ENCODE measurements around the gene KLK1.
A peak's percentile ranks its signal among the peaks of the same experiment; 100 is the strongest.

Gene KLK1

GRCh38 chr19:50835785-50836542 lies 12.4 kb upstream of the KLK1 start:
- DNase-seq (ENCODE audit: low spot score): peak; percentile 67

DNA sequence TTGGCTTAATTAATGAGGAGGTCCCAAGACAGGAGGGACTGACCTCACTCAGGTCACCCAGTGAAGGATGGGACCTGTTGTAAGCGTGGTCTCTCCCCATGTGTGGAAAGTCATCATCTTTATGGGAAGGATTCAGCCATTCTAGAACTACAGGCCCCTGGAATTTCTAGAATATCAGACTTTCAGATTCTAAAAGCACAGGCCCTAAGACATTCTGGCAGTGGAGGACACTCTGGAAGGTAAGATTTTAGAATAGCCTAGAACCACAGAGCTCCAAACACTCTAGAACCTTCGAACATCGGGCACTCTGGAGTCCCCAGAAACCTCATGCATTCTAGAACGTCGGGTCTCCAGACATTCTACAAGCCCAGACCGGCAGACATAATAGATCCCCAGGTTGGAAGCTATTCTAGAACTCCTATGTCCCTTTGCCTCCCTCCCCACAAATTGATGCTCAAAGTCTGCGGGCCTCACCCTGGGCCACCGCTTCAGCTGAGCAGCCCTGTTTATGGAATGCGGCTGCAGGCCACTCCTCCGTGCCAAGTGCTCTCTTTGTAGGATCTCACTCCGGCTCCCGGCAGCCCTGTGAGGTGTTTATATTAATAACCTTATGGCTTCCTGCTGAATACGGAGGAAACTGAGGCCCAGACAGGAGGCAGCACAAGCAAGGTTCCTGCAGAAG lies 11.7 kb upstream of the KLK1 start:
- DNase-seq (ENCODE audit: low spot score): no peak

DNA sequence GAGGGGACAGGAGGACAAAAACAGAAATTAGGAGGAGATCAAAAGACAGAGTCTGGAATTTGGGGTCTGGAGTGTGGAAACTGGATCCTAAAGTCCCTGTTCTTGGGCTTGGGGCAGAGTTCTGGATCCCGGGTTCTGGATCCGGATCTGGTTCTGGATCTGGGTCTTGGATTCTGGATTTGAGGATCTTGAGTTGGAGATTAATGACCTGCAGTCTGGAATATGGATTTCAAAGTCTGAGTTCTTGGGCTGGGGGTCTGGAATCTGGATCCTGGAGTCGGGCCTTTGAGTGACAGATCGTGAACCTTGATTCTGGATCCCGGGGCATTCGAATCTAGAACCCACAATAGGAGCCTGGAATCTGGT lies 10.2 kb upstream of the KLK1 start:
- no peak for DNase-seq (ENCODE audit: low spot score)

DNA sequence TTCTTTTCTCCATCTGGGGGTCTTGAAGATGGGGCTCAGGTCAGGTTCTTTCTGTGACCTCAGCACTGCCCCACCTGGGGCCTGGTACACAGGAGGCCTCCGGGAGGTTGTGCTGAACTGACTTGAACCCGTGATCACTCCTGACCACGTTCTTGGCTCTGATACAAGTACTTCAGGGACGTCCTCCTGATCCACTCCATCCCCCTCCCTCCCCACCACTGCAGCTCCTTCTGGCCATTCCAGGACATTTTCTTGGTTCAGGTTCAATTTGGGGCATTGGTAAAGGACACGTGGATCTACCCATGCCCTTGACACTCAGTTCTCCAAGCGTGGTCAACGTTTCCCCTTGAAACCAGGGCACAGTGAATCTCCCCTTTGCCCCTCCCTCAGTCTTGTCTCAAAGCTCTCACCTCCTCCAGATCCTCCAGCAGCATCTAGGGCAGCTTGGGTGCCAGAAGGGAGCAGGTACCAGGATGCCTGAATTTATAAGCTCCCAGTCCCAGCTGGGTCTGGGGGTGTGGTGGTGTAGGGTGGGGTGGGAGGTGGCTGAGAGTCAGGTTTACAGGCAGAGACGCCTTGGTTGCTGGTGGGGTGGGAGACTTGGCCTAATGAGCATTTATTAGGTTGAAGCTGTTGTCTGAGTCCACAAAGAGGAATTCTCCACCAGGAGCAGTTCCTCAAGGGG lies 9.7 kb upstream of the KLK1 start, which contains the start of gene KLK15:
Gene KLK15 (minus strand): TSS at position 458 of the 685 bp plus-strand sequence. CDS start 2,082 bp downstream, outside the sequence.
- no peak for DNase-seq (ENCODE audit: low spot score)

DNA sequence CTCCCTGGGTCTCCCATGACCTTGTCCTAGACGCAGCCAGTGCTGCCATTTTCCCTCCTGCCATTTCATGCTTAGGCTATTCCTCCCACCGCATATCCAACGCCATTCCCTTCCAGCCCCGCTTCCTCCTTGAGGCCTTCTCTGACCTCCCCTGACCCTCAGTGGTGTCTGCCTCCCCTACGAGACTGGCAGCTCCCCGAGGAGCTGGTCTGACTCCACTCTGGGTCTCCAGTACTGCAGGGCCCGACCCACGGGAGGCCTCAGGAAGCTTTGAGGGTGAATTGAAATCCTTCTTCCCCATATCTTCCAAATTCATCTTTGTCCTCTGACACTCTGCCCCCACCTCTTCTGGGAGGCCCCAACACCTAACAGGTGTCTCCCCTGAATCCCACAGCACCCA lies 9.1 kb upstream of the KLK1 start:
- no peak for DNase-seq (ENCODE audit: low spot score)

DNA sequence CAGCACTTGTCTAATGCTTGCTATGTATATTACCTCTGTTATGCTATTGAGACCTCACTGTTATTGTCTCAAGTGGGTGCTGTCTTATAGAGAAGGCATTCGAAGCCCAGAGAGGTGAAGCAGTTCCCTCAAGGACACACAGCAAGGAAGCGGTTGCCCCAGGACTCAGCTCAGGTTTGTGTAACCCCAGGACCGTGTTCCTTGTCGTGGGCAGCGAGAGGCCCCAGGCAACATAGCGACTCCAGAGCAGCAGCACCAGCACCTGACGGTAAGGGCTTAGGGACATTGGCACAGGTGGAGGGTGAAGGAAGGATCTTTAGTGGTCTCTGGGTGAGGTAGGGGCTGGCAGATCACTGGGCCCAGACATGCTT lies 7.4 kb upstream of the KLK1 start:
- no peak for DNase-seq (ENCODE audit: low spot score)

DNA sequence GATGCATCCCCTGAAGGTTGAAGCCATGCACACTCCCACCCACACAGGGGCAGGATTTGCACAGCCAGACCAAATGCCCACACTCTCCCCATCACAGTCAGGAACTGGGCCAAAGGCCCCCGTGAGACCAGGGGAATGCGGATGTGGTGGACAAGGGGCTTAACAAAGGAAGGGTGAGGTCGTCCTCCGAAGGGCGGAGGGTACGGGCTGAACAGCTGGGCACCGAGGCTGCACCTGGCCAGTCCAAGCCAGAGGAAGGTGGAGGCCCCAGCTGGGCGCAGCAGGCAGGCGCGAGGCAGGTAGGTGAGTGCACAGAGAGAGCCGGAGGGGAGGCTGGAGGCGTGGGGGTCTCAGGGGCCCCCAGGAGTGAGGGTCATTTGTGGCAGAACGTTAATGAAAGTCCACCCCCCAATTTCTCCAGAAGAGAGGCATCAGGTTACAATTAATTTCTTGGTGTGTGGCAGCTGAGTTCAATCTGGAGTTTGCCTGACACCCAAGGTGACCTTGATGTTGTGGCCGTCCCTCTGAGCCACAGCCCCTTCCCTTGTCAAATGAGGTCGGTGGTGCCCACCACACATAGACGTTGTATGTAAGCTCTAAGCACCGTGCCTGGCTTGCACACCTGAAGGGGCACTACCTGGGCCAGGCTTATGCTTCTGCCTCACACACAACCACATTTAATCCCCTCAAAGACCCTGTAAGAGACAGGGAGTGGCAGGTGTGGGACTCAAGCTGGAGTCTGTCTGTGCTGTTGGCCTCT lies 6.9 kb upstream of the KLK1 start:
- no peak for DNase-seq (ENCODE audit: low spot score)

GRCh38 chr19:50829801-50830200 lies 6.2 kb upstream of the KLK1 start:
- no peak for DNase-seq (ENCODE audit: low spot score)

DNA sequence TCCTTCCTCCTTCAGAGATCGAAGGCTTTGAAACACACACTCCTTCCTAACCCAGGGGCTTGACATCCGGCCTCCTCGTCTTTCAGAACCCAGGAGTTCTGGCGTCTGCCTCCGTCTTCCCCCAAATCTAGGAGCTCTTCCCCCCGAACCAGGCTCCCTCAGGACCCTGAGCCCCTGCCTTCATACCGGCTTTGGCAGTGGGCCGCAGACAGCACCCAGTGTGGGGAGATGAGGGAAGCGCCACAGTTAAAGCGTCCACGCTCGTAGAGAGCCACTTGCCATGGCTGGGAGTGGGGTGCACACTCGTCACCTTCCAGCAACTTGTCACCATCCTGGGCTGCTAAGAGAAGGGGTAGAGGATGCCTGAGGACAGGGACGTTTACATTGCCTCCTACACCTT lies 3.9 kb upstream of the KLK1 start:
- DNase-seq (ENCODE audit: low spot score): no peak

- no peak for DNase-seq (ENCODE audit: low spot score)
Measured at GRCh38 chr19:50826492-50827240, 3.1 kb upstream of the KLK1 start.

GRCh38 chr19:50822661-50823208 lies 852 bp downstream of the KLK1 start:
- no peak for DNase-seq (ENCODE audit: low spot score)

GRCh38 chr19:50821622-50822021 lies 2.0 kb downstream of the KLK1 start:
- DNase-seq (ENCODE audit: low spot score): no peak

GRCh38 chr19:50821248-50821612 lies 2.4 kb downstream of the KLK1 start:
- DNase-seq (ENCODE audit: low spot score): no peak

- no peak for DNase-seq (ENCODE audit: low spot score)
Measured at GRCh38 chr19:50820549-50821247, 2.9 kb downstream of the KLK1 start.

DNA sequence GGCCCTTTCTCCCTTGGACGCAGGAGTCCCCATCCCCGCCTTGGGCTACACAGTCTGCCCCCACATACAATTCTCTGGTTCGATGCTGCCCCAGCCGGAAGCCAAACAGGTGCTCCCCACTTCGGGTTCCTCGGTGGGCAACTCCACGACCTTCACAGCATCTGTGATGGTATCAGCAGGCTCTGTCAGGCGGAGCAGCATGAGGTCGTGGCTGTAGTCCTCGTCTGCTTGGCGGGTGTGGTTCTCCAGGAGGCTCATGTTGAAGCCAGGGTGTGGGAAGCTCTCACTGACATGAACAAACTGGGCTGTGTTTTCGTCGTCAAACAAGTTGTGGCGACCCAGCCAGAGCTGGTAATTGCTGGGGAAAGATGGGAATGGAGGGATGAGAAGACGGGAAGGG lies 3.5 kb downstream of the KLK1 start:
- no peak for DNase-seq (ENCODE audit: low spot score)

- no peak for DNase-seq (ENCODE audit: low spot score)
Measured at GRCh38 chr19:50819636-50820035, 4.0 kb downstream of the KLK1 start.

DNA sequence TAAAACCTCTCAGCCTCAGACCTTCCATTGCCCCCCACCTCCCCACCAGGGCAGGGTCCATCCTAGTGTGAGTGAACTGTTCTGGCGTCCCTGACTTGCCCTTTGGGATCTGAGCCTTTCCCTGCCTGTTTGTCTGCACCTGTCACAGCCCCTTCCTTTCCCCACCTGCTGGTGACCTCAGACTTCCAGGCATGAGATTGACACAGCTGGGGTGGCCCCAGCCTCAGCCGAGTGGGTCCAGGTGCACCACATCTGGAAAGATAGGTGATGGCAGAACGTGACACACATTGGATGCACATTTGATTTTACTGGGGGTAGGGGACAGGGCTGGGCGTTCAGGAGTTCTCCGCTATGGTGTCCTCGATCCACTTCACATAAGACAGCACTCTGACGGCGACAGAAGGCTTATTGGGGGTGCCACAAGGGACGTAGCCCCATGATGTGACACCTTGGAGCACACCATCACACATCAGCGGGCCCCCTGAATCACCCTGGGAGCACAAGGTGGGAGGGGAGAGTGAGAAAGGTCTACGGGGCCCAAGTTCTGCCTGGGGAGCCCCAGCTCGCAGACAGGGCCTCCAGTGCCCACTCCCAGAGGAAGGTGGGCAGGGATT lies 4.6 kb downstream of the KLK1 start:
- DNase-seq (ENCODE audit: low spot score): no peak

DNA sequence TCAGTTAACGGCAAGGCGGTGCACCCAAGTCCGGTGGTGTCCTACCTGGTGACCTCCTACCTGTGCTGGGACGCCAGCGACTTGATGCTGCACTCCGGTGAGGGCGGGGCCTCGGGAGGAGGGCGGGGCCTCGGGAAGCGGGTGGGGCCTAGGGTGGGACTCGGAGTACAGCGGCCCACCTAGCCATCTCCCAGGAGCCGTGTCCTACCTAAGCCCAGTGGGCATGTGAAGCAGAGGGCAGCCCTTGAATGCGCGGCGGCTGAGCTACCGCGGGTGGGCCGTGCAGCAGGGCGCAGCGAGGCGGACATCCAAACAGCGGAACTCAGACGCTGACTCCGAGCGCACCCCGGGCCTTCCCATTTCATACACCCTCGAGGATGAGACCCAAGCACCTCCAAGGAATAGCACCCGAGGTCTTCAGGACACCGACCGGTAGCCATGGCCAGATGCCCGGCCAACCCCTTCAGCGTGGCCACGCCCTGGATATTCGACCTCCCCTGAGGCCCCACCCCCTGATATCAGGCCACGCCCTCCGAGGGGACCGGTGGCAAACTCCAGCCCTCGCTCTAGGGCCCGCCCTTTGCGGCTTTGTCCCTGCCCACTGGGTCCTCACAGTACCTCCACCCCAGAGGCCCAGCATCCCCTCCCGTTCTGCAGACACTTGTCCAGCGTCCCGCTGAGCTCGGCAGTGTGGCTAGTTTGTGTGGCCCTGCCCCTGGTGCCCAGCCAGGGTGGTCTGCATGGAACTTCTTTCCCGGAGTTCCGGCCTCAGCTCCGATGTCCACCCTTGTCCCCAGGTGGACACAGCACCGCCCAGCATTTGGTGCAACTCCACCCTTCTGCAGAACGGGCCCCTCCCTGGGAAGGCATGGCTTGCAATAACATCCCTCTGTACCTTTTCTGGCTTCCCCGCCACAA lies 5.4 kb downstream of the KLK1 start:
- DNase-seq (ENCODE audit: low spot score): peak; percentile 60

DNA sequence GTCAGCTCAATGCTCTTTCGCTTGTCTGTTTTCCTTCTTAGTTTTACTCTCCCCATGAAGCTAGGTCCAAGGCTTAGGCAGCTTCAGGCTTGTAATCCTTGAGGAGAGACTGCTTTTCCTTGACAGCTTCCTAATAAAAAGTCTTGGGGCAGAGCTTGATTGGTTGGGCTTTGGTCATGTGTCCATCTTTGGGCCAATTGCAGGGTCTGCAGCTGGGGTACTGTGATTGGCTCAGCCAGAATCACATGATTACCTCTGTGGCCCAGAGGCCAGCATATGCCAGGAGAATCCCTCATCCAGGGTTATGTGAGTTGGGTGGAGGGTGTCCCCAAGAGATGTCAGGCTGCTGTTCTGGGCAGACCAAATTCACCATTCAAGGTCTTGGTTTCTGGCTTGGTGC lies 8.1 kb downstream of the KLK1 start:
- no peak for DNase-seq (ENCODE audit: low spot score)

All from hepatic stellate cell (primary cell).